ENCODE measurements around the gene THSD4.

DNA sequence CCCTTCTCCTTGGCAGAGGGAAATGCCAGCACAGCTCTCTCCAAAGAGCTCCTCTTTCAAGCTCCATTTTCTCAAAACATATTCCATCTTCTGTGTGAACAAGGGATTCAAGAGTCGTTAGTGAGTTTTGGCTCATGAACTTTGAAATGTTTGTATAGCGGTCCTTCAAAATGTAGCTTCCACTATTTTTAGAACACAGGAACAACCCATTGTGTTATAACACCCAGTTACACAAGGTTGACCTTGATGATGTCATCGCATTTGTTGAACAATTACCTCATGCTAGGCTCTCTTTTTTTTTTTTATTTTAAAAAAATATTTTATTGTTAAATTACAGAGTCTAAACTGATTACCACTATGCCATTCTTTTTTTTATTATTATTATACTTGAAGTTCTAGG, 251.7 kb downstream of the THSD4 start:
- TF ChIP-seq CTCF (optimal IDR thresholded peaks at IDR 0.05 in 1 of 3, IDR thresholded peaks at IDR 0.05 in 1 of 3, conservative IDR thresholded peaks at IDR 0.05 in 1 of 3; ENCODE audit: extremely low read depth in 1 of 3, insufficient read depth in 2 of 3, low read length in 3 of 3), result no peak
- TF ChIP-seq EZH2 (IDR thresholded peaks at IDR 0.05; ENCODE audit: low read length), result no peak
